Stimulated activated CD4-positive, alpha-beta T cell treated with anti-CD3 and anti-CD28 coated beads, Interleukin-4, amount 100 ng/mL, for 48 hours (primary cell): Measurements from ENCODE around the gene LCE2A.
"Not testable (repeated sequence)": the region's sequence is repeated elsewhere in the genome, so short reads cannot be mapped to it uniquely, and the experiment has no call there.

Experiments used
- DNase-seq, 2 donors: peaks; one replicate each; pipeline ENCODE4 v3.0.0-alpha.2; 2020; ENCODE audit warnings: low read depth in 2 of 2

Gene LCE2A, protein sequence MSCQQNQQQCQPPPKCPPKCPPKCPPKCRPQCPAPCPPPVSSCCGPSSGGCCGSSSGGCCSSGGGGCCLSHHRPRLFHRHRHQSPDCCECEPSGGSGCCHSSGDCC

DNA sequence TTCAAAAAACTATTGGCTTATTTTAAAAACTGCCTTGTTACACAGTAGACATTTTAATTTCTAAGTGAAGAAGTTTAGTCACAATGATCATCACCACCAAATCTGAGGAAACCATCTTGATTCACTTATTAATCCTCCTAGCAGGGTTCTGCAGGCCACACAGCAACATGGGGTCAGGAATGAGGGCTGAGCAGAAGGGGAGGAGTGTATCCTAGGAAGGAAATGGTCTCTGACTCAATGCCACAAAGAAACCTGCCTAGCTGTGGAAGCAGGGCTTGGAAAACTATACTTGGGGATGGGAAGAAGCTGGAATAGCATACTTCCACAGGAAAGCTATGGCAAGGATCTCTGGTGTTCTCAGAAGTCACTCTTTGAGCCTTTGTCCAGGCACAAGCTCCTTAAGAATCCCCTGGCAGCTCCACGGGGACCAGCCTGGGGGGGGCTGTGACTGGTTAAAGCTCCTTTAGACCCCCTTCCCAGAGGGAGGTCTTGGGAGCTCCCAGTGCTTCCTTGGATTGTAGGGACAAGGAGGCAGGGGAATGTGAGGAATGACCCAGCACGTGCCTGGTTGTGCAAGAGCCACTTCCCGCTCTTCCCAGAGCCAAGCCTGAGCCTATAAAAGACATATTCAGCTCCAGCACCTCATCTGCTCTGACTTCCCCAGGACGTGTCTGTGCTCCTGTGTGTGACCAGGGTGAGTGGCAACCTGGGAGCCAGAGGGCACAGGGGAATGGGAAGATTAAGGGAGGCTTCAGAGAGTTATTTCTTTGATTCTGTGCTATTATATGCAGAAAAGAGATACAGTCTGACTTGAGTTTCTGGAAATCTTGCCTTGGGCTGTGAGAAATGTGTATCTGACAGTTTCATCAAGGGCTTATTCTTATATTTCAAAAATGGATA is at the start of gene LCE2A:
LCE2A (plus strand) TSS at position 645 of the 900 bp plus-strand sequence. CDS start 557 bp downstream, outside the sequence.
- DNase-seq, result no peak

DNA sequence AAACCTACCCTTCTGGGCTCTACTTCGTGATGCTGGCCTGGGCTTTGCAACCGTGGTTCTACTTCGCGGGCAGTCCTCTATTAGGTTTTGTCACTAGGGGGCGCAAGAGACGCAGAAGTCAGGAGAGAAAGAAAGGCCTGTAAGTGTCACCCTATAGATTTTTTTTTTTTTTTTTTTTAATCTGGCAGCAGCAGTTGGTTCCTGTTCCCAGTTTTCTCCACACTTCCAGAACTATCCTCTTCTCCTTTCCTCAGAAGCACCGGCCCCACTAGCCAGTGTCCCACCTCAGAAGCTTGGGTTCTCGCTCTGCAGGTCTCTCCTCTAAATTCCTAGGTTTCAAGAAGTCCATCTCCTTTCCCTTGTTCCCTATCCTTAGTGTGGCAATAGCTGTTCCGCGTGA is 44.0 kb upstream of the LCE2A start:
- peak; percentile 30 to 41 for DNase-seq

DNA sequence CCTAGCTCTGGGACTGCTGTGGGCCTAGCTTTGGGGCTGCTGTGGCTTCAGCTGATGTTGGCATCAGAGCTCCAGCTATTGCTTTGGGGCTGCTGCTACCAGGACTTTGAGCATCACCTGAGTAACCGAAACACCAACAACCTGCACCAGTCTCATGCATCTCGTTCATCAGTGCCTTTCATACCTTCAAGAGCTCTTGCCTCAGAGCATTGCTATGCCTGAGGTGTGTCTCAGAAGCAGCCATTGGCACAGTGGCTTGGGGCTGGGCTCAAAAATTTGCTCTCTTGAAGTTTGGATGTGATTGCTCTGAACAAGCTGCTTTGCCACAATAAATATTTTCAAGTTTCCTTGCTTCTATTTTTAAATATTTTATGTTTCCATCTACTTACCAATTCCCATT is 41.7 kb upstream of the LCE2A start:
- no peak for DNase-seq

DNA sequence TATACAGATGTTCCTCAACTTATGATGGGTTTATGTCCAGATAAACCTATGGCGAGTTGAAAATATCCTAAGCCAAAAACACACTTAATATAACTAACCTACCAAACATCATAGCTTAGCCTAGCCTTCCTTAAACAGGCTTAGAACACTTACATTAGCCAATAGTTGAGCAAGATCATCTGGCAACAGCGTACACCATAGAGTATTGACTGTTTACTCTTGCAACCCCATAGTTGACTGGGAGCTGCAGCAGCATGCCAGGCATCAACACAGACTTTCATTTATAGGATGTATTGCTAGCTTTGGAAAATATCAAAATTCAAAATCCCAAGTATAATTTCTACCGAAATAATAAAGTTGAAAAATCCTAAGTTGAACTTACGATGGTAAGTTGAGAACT is 40.5 kb upstream of the LCE2A start:
- DNase-seq, result no peak

DNA sequence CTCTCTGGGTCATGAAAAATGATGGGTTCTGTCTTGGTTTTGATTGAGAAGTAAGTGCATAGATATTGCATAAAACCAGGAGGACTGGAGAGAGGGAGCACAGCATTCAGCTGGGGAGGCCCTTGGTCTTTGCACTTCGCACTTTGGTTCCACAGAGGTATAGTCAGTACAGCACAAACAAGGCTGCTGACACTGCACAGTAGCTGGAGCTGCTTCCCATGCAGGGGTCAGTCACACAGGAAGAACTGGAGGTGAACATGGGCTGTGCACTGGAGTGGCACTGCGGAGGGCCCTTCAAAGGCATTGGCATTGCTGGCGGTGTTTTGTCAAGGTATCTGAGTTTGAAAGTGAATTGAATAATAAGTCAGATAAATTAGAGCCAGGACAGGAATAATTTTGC is 39.5 kb upstream of the LCE2A start:
- no peak for DNase-seq

DNA sequence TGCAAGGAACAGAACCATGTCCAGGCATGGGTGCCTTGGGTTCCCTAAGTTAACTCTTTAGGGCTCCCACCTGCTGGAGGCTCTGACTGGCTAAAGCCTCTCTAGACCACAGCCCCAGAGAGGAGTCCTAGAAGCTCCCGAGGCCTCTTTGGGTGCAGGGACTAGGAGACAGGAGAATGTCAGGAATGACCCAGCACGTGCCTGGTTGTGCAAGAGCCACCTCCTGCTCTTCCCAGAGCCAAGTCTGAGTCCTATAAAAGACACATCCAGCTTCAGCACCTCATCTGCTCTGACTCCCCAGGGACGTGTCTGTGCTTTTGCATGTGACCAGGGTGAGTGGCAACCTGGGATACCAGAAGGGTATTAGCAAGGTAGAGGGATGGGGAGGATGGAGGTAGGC is 35.0 kb upstream of the LCE2A start, which contains the start of gene LCE2D:
LCE2D (plus strand) TSS at position 283 of the 400 bp plus-strand sequence. CDS start 726 bp downstream, outside the sequence.
- no peak for DNase-seq

DNA sequence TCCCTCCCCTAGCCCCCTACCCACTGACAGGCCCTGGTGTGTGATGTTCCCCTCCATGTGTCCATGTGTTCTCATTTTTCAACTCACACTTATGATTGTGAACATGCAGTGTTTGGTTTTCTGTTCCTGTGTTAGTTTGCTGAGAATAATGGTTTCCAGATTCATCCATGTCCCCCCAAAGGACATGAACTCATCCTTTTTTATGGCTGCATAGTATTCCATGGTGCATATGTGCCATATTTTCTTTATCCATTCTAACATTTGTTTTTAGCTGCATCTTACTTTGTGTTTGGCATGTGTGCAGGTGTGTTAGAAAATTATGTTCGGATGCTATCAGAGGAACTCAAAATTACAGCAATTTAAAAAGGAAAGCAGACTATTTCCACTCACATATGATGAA is 32.0 kb upstream of the LCE2A start:
- DNase-seq, result not testable (repeated sequence)

DNA sequence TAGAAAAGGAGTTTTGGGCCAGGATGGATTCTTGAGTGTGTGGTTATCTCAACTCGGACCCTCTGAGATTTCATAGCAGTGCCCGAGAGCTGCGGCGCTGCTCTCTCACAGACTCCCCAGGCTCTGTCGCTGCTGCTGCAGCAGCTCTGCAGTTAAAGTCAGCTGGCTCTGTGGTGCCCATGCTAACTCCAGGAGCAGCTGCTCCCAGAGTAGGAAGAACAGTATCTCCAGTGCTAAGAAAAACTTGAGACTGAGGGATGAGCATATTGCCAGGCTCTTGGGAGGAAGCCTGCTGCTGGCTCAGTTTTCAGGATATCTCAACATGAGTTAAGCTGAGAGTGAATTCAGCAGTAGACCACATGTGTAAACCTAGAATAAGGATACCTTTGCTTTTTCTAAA is 30.5 kb upstream of the LCE2A start:
- no peak for DNase-seq

DNA sequence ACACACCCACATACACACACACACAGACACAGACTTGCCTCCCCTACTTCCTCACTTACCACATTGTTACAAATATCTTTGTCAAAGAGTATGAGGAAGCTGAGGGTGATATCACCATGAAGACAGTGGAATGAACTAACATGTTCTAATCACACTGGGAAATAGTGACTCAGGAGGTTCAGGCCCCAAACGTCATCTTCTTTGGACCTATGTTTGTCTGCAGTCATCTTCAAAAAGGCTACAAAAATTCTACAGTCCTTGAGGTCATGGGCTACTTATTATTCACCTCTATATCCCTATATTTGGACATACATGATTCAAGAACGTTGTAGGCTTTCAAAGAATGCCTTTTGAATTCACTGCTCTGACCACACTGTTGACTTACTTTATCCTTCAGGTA is 25.1 kb upstream of the LCE2A start:
- no peak for DNase-seq

DNA sequence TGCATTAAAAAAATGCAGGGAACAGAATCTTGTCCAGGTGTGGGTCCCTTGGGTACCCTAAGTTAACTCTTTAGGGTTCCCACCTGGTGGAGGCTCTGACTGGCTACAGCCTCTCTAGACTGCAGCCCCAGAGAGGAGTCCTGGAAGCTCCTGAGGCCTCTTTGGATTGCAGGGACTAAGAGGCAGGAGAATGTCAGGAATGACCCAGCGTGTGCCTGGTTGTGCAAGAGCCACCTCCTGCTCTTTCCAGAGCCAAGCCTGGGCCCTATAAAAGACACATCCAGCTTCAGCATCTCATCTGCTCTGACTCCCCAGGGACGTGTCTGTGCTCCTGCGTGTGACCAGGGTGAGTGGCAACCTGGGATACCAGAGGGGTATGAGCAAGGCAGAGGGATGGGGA is 23.2 kb upstream of the LCE2A start, which contains the start of gene LCE2C:
LCE2C (plus strand) TSS at position 297 of the 400 bp plus-strand sequence. CDS start 737 bp downstream, outside the sequence.
- DNase-seq, result not testable (repeated sequence)

DNA sequence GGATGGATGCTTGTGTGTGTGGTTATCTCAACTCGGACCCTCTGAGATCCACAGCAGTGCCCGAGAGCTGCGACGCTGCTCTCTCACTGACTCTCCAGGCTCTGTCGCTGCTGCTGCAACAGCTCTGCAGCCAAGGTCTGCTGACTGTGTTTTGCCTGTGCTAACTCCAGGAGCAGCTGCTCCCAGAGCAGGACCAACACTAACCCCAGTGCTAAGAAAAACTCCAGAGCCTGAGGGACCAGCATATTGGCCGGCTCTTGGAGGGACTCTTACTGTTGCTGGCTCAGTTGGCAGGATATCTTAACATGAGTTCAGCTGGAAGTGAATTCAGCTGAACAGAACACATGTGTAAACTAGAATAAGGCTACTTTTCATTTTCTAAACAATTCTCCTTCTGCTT is 18.7 kb upstream of the LCE2A start:
- no peak for DNase-seq

DNA sequence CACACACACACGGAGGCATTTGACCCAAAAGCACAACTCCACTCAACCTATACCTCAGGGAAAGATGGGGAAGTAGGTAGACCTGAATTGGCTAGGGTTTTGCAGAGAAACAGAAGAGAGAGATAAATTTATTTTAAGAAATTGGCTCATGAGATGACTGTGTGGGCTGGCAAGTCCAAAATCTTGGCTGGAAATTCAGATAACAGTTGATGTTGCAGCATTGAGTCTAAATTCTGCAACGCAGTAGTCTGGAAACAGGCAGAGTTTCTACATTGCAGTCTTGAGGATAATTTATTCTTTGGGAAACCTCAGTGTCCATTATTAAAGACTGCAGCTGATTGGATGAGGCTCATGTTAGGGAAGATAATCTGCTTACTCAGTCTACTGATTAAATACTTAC is 16.5 kb upstream of the LCE2A start:
- no peak for DNase-seq

DNA sequence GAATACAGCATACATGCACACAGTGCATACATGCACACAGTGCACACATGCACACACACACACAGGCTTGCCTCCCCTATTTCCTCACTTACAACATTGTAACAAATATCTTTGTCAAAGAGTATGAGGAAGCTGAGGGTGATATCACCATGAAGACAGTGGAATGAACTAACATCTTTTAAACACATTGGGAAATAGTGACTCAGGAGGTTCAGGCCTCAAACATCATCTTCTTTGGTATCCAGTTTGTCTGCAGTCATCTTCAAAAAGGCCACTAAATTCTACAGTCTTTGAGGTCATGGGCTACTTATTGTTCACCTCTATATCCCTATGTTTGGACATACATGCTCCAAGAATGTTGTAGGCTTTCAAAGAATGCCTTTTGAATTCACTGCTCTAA is 14.3 kb upstream of the LCE2A start:
- no peak for DNase-seq

DNA sequence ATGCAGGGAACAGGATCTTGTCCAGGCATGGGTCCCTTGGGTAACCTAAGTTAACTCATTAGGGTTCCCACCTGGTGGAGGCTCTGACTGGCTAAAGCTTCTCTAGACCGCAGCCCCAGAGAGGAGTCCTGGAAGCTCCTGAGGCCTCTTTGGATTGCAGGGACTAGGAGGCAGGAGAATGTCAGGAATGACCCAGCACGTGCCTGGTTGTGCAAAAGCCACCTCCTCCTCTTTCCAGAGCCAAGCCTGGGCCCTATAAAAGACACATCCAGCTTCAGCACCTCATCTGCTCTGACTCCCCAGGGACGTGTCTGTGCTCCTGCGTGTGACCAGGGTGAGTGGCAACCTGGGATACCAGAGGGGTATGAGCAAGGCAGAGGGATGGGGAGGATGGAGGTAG is 12.3 kb upstream of the LCE2A start, which contains the start of gene LCE2B:
LCE2B (plus strand) TSS at position 301 of the 400 bp plus-strand sequence. CDS start 721 bp downstream, outside the sequence.
- not testable (repeated sequence) for DNase-seq

DNA sequence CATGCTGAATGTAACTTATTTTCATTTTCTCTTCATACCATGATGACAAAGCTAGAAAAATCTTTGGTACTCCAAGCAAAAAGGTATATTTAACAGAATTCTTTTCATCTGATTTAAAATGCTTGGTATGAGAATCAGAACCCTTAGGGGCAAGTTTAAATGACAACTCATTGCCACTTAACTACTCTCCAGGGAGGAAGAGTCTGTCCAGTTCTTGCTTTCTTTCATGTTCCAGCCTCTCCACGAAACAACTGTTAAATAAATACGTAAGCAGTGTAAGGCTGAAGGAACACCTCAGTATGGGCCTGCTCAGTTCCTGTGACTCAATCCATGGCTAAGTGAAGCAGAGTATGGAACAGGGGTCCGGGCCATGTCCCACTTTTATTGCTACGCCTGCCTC is 1.6 kb downstream of the LCE2A start:
- no peak for DNase-seq

DNA sequence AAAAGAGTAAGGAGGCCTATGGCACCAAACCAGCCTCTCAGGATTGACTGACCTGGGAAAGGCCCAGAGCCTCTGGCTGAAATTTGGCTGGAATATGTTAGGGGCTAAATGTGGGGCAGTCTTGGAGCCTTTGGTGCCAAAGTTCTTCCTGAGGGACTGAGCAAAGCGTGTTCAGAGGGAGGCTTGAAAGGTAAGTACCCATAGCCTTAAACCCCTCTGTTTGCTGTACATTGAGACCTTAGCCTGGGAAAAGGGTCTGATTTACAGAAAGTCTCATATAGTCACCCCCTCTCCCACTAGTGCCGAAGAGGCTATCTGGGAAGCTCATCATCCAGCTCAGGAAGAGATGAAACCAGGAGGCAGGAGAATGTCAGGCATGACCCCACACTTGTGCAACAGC is 9.7 kb downstream of the LCE2A start, which contains the start of gene LCE4A:
LCE4A (plus strand) TSS at position 301 of the 400 bp plus-strand sequence. CDS start 916 bp downstream, outside the sequence.
- DNase-seq, result no peak

DNA sequence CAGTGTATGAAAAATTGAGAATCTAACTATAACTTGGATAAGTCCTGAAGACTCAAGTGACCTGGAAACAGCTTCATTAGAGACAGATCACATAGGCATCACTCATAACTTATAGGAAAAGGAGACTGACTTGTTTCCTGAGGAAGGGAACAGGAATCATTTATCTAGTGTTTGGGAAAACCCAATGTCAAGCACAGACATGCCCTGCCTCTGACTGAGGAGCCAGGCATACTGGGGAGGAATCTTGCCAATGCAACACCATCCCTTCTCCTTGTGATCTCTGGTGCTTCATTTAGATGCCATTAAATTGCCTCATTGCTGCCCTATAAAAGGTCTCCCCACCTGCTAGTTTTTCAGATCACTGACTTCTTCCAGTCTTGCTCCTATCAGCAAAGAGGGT is 20.1 kb downstream of the LCE2A start:
- no peak for DNase-seq

DNA sequence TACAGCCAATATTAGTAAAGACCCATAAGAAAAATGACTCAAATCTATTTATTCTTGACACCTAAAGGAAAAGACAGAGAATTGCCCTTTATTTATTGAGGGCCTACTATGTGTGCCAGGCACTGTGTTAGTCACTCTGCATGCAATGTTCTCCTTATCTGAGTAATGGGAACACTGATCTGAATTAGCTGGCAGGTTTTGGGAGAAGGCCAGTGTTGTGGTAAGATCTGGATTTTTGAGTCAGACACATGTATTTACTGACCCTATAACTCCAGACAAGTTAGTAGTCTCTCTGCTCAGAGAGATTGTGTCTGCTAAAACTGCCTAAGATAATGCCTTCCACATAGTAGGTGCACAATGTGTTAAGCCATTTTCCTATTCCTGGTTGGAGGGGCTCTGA is 27.1 kb downstream of the LCE2A start:
- DNase-seq, result no peak

DNA sequence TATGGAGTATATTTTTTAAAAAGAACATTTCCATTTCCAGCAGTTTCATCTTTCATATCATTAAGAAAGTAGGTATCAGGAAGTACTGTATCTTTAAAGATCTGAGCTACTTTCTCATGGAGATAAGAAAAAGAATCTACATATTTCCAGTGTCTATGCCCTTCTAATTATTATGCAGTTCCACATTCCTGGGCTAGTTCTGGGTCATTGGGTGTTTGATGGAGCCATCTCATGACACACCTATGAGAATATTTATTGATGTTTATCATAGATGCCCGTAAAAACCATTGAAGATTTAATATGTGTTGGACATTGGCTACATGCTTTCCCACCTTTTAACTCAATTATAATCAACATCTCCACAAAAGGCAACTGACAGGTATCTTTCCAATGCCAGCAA is 30.8 kb downstream of the LCE2A start:
- DNase-seq, result no peak

DNA sequence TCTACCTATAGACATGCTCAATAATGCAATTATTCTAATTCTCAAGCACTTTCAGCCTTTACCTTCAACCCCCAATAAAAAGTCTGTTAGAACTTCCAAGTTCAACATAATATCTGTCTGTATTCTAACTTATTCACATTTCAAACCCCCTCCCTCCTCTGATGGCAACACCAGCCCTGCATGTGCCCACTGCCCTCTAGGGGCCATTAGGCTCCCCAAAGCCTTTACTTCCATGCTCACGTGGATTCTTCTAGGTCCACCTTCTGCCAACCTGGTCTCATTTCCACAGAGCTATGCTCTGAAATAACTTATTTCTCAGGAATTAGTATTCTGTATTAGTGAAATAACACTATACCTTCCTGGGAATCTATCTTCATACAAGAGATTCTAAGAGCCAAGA is 37.5 kb downstream of the LCE2A start:
- DNase-seq, result no peak

DNA sequence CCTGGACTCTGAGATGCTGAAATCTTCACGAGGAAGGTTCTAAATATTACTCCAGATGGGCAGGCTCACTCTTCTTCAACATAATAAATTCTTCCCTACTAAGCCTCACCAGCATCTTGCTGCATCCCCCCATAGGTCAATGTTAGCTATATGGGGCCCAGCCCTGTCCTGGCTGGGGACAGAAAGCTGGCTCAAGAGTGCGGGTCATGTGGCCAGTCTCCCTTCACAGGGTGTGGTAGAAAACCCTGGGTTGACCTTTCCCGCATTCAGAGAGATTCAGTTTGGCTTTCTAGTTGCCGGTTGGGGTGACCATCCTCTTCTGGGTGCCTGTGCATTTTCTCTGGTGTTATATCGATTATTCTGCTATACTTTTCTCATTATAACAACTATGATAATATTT is 39.9 kb downstream of the LCE2A start:
- DNase-seq, result no peak

DNA sequence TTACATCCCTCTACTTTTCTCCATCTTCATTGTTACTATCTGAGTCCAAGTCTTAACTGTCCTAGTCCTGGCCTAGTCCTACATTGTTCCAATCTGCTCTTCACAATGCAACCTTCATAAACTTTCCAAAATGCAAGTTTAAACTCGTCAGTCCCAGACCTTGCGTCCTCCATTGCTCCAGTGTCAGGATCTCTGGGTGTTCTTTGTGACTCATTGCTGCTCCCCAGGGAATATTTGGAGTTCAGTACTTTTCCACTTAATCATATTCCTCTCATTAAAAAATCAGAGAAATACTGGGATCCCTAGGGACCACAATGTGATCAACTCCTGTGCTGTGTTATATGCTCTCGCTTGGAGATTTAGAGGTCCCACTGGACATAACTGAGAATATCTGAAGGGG is 41.7 kb downstream of the LCE2A start:
- no peak for DNase-seq

DNA sequence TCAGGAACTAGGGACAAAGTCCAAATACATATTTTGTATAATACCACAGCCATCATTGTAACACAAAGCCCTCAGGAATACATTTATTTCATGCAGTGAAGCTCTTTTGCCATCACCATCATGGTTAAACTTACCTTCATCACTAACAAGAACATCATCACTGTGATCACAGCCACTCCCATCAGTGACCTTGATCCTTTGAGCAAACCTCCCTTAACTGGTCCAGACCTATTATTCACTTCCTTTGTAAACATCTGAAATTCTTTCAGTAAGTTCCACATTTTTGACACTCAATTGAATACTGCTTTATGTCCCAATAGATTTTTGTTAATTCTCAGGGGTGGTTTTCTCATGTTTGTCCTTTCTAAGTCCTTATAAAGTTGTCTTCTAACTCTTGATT is 43.5 kb downstream of the LCE2A start:
- no peak for DNase-seq
